Endothelial cell (in vitro differentiated cells): ENCODE data around the gene ARSA. TPM values are rescaled to one million over a fixed set of nuclear protein-coding genes. Genes with fewer than 3 reads are reported as not detected.

ENCODE experiments used
- DNase-seq: peaks from one replicate; pipeline ENCODE4 v3.0.0; 2021; ENCODE audit warnings: low spot score
- H3K27ac Mint-ChIP-seq: one replicate; pipeline ENCODE4 v1.8.0; 2021; ENCODE audit warnings: mixed read lengths, inconsistent platforms; ENCODE audit not compliant: unreplicated experiment
- H3K27me3 Mint-ChIP-seq: one replicate; pipeline ENCODE4 v1.8.0; 2021; ENCODE audit warnings: mild to moderate bottlenecking, moderate library complexity, mixed read lengths, inconsistent platforms; ENCODE audit not compliant: unreplicated experiment
- H3K36me3 Mint-ChIP-seq: one replicate; pipeline ENCODE4 v1.8.0; 2021; ENCODE audit warnings: mild to moderate bottlenecking, low read depth, mixed read lengths, inconsistent platforms; ENCODE audit not compliant: unreplicated experiment
- H3K4me1 Mint-ChIP-seq: one replicate; pipeline ENCODE4 v1.8.0; 2021; ENCODE audit warnings: mild to moderate bottlenecking, mixed read lengths, inconsistent platforms; ENCODE audit not compliant: unreplicated experiment
- H3K4me3 Mint-ChIP-seq: one replicate; pipeline ENCODE4 v1.8.0; 2021; ENCODE audit warnings: mild to moderate bottlenecking, mixed read lengths, inconsistent platforms; ENCODE audit not compliant: unreplicated experiment
- H3K9me3 Mint-ChIP-seq: one replicate; pipeline ENCODE4 v1.8.0; 2021; ENCODE audit warnings: mixed read lengths, inconsistent platforms; ENCODE audit not compliant: unreplicated experiment
- total RNA-seq: library from RNA; stranded (reverse); fragmentation: NEBNext Ultra II Directional; extraction: Animal tissue kit (Norgen Biotek cat#: 25700); gene quantifications from one replicate; pipeline ENCODE4 v1.2.1, GENCODE V29; 2021; ENCODE audit not compliant: unreplicated experiment
- TF ChIP-seq, protein P1 (sequence below): fragments of 200-600 bp; sonication (generic); IDR thresholded peaks from one replicate; pipeline ENCODE4 v1.5.0; 2021; ENCODE audit warnings: antibody characterized with exemption; ENCODE audit not compliant: unreplicated experiment

Gene ARSA
- total RNA-seq, 1 donor from 2014 or later = 59.6 TPM

DNA sequence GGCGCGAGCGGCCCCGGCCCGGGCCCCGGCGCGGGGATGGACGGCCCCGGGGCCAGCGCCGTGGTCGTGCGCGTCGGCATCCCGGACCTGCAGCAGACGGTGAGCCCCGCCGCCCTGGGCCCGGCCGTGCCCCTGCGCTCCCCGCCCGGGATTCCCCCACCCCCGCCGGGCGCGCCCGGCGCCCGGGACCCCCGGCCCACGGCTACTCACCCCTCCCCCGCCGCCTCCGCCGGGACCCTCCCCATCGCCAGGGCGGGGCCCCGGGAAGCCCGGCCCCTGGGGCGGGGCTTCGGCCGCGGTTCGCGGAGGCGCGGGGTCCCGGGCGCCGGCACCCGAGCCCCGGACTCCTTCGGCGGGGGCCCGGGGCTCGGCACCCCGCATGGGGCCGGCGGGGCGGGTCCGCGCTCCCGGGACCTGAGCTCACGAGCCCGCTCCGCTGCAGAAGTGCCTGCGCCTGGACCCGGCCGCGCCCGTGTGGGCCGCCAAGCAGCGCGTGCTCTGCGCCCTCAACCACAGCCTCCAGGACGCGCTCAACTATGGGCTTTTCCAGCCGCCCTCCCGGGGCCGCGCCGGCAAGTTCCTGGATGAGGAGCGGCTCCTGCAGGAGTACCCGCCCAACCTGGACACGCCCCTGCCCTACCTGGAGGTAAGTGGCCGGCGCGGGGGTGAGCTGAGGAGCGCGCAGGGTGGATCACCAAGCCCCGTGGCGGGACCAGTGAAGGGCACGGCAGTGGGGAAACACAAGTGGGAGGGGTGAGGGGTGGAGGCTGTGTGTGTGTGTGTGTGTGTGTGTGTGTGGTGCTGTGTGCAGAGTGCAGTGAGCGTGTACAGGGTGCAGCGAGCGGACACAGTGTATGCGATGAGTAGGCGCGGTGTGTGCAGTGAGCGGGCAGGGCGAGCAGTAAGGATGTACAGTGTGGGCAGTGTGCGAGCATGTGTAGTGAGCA lies 46.9 kb upstream of the ARSA start:
- peaks cover 65% of the 10 kb centered on the region for H3K4me1 Mint-ChIP-seq
- peak; percentile 53 for DNase-seq
- H3K27ac Mint-ChIP-seq = peak overlapping the region; percentile 84
- H3K9me3 Mint-ChIP-seq = no peaks in the 10 kb centered on the region
- TF ChIP-seq, protein P1, sequence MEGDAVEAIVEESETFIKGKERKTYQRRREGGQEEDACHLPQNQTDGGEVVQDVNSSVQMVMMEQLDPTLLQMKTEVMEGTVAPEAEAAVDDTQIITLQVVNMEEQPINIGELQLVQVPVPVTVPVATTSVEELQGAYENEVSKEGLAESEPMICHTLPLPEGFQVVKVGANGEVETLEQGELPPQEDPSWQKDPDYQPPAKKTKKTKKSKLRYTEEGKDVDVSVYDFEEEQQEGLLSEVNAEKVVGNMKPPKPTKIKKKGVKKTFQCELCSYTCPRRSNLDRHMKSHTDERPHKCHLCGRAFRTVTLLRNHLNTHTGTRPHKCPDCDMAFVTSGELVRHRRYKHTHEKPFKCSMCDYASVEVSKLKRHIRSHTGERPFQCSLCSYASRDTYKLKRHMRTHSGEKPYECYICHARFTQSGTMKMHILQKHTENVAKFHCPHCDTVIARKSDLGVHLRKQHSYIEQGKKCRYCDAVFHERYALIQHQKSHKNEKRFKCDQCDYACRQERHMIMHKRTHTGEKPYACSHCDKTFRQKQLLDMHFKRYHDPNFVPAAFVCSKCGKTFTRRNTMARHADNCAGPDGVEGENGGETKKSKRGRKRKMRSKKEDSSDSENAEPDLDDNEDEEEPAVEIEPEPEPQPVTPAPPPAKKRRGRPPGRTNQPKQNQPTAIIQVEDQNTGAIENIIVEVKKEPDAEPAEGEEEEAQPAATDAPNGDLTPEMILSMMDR = no peak
- H3K27me3 Mint-ChIP-seq = peaks cover 36% of the 10 kb centered on the region
- H3K4me3 Mint-ChIP-seq = peak overlapping the region; percentile 99
- peaks cover 42% of the 10 kb centered on the region for H3K36me3 Mint-ChIP-seq

GRCh38 chr22:50674130-50674500 lies 46.2 kb upstream of the ARSA start:
- Mint-ChIP-seq H3K4me3 (no peak overlapping the region), H3K27ac (no peak overlapping the region), H3K9me3 (no peaks in the 10 kb centered on the region), H3K36me3 (peaks cover 37% of the 10 kb centered on the region), H3K4me1 (peaks cover 62% of the 10 kb centered on the region), H3K27me3 (peaks cover 36% of the 10 kb centered on the region)
- peak; percentile 59 for DNase-seq
- TF ChIP-seq, protein P1 = no peak

DNA sequence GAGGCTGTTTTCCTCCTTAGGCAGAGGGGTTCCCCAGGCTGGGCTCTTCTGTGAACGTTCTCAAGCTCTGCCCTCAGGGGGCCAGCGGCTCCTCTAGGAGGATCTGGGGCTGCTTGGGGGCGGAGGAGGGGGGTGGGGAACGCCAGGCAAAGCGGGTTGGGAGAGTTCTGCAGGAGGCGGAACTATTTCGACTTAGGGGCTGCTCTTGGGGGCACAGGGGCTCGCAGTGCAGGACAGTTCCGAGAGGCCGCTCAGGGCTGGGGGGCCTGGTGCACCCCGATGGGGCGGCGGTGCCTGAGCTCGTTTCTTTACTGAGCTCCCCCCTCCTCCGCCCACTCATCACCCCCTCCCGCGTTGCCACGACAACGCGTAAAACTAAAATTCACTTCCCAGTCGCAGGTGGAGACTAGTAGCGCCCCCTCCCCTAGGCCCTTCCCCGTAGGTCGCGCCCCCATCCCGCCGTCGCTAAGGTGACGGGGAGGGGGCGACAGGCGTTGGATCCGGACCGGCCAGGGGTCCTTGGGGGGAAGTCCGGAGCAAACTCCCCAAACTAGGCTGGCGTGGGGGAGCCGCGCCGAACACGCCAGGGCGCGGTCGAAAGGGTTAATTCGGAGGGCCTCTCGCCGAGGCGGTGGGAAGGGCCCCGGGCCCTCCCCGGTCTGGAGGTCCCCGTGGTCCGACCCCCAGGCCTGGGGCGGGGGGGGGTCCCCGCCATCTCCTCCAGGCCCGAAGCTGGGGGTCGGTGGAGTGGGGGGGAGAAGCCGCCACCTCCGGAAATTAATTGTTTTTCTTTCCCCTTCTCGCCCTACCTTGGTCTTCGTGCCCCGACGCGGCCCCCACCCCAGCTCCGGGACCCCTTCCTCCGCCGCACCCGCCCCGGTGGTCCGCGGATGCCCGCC lies 45.5 kb upstream of the ARSA start:
- peaks cover 36% of the 10 kb centered on the region for H3K27me3 Mint-ChIP-seq

DNA sequence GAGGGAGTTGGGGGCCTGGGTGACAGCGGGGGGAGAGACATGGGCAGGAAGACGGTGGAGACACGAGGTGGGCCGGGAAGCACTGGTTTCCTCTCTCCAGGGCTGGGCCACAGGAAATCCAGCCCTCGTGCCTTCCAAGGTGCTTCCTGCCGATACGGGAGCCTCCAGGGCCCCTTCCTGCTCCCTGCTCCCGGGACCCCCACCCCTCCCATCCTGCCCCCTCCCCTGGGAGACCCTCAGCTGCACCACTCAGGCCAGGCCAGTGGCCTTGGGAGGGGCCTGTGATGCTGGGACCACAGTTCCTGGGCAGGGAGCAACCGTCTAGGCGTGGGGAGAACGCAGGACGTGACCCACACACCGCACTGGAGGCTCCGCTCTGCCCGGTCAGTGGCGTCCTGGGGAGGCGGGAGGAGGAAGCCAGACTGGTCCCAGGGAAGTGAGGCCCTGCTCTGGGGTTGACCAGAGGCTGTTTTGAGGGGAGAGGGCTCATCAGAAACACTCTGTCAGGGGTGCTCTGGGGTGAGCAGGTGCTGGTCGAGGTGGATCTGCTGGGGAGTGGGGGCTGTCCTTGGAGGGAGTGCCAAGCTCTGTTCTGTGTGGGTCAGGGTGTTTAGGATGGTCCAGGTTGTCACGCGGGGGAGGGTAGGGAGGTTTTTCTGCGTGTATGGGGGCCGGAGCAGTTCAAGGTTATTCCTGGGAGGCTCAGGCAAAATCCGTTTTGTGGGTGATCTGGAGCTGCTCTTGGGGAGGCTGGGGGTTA lies 44.7 kb upstream of the ARSA start, which contains the start of gene SHANK3:
Gene SHANK3 (plus strand): TSS at position 353 of the 760 bp plus-strand sequence.
- TF ChIP-seq, protein P1 = no peak
- H3K27ac Mint-ChIP-seq = peak within 1 kb of the TSS; percentile 98
- H3K4me3 Mint-ChIP-seq = peak within 1 kb of the TSS; percentile 100
- peaks cover 28% of the 10 kb centered on the region for H3K36me3 Mint-ChIP-seq
- H3K9me3 Mint-ChIP-seq = no peaks in the 10 kb centered on the region
- H3K27me3 Mint-ChIP-seq = peaks cover 34% of the 10 kb centered on the region
- H3K4me1 Mint-ChIP-seq = peaks cover 53% of the 10 kb centered on the region
- peak; percentile 92 for DNase-seq

More for the DNA sequence above, 45.5 kb upstream of the ARSA start:
- DNase-seq = peak; percentile 56
- H3K36me3 Mint-ChIP-seq = peaks cover 36% of the 10 kb centered on the region
- H3K4me3 Mint-ChIP-seq = peak overlapping the region; percentile 100
- H3K4me1 Mint-ChIP-seq = peaks cover 62% of the 10 kb centered on the region
- peak overlapping the region; percentile 98 for H3K27ac Mint-ChIP-seq
- TF ChIP-seq, protein P1 = no peak
- H3K9me3 Mint-ChIP-seq = no peaks in the 10 kb centered on the region
